ENCODE data around the gene GALNTL6. TPM values are rescaled to one million over a fixed set of nuclear protein-coding genes. Genes with fewer than 3 reads are reported as not detected.
A peak's percentile ranks its signal among the peaks of the same experiment; 100 is the strongest.

GALNTL6 gene
- total RNA-seq, 1 donor from 2014 or later: not detected

DNA sequence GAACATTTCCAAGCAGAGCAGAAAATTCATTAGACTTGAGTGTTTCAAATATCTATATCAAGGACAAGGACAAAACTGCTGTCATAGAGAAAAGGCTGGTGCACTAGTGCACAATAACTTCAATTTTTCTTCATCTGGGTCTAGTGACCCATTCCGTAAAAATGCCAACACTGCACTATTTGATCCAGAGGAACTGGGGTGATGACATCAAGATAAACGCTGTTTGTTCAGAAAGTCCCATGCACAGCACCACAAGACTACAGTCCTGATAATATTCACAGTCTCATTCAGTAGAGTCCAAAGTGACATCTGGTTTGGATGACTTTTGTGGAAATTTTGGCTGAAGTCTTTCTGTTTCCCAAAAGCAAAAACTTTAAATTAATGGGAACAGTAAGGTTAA is 1051.9 kb downstream of the GALNTL6 start:
- Histone ChIP-seq H3K36me3 (ENCODE audit: control insufficient read depth, insufficient read depth, low read length) (no peaks in the 10 kb centered on the region), H3K27me3 (ENCODE audit: control insufficient read depth, insufficient read depth, low read length) (no peaks in the 10 kb centered on the region), H3K4me3 (ENCODE audit: low read depth, low read length) (no peak overlapping the region)
- FAIRE-seq: no peak
- TF ChIP-seq, protein P1, sequence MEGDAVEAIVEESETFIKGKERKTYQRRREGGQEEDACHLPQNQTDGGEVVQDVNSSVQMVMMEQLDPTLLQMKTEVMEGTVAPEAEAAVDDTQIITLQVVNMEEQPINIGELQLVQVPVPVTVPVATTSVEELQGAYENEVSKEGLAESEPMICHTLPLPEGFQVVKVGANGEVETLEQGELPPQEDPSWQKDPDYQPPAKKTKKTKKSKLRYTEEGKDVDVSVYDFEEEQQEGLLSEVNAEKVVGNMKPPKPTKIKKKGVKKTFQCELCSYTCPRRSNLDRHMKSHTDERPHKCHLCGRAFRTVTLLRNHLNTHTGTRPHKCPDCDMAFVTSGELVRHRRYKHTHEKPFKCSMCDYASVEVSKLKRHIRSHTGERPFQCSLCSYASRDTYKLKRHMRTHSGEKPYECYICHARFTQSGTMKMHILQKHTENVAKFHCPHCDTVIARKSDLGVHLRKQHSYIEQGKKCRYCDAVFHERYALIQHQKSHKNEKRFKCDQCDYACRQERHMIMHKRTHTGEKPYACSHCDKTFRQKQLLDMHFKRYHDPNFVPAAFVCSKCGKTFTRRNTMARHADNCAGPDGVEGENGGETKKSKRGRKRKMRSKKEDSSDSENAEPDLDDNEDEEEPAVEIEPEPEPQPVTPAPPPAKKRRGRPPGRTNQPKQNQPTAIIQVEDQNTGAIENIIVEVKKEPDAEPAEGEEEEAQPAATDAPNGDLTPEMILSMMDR (IDR thresholded peaks at IDR 0.05; ENCODE audit: insufficient read depth, low read length, severe bottlenecking): no peak
- DNase-seq (ENCODE audit: low read depth): no peak

DNA sequence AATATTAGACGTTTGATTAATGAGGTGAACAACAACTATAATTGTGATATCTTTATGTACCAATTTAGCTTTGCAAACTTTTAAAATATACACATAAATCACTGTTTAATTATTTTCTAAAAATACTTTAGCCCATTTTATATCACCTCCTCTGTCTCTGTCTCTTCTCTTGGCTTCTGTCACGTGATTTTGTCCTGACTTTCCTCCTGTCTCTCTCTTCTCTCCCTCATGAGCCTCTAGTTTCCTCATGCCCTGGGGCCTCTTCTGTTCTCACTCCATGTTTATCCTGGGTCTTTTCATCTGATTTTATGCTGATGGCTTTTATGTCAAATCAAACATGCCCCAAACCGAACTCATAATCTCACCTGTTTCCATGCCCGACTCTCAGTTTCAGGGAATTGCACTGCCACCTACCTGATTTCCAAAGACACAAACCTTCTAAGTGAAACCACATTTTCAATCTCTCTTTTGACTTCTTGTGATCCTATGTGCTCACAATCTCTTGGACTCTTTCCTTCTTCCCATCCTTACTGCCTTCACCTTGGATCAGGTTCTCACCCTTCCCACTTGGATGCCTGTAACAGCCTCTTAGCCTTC is 1052.4 kb downstream of the GALNTL6 start:
- TF ChIP-seq, protein P1 (IDR thresholded peaks at IDR 0.05; ENCODE audit: insufficient read depth, low read length, severe bottlenecking): no peak
- DNase-seq (ENCODE audit: low read depth) (no peak), FAIRE-seq (peak; percentile 64)
- no peaks in the 10 kb centered on the region for H3K36me3 ChIP-seq (ENCODE audit: control insufficient read depth, insufficient read depth, low read length)
- no peaks in the 10 kb centered on the region for H3K27me3 ChIP-seq (ENCODE audit: control insufficient read depth, insufficient read depth, low read length)
- no peak overlapping the region for H3K4me3 ChIP-seq (ENCODE audit: low read depth, low read length)

DNA sequence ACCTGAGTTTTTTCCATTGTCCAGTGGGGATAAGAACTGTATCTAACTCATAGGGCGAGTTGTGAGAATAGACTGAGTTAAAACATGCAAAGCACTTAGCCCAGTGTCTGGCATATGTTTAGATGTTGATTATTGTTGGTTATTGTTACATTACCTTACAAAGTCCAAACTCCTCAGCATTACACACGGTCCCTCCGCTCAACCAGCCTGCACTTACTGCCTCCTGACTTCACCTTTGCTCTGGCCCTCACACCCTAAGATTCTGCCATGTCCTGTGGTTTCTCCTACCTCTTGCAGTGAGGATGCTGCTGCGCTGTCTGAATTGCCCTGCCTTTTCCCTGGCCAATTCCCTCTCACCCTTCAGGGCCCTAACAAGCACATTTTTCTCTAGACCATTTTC is 1053.2 kb downstream of the GALNTL6 start:
- TF ChIP-seq, protein P1 (IDR thresholded peaks at IDR 0.05; ENCODE audit: insufficient read depth, low read length, severe bottlenecking): no peak
- H3K4me3 ChIP-seq (ENCODE audit: low read depth, low read length): no peak overlapping the region
- FAIRE-seq: peak; percentile 47
- DNase-seq (ENCODE audit: low read depth): no peak
- no peaks in the 10 kb centered on the region for H3K27me3 ChIP-seq (ENCODE audit: control insufficient read depth, insufficient read depth, low read length)
- no peaks in the 10 kb centered on the region for H3K36me3 ChIP-seq (ENCODE audit: control insufficient read depth, insufficient read depth, low read length)

DNA sequence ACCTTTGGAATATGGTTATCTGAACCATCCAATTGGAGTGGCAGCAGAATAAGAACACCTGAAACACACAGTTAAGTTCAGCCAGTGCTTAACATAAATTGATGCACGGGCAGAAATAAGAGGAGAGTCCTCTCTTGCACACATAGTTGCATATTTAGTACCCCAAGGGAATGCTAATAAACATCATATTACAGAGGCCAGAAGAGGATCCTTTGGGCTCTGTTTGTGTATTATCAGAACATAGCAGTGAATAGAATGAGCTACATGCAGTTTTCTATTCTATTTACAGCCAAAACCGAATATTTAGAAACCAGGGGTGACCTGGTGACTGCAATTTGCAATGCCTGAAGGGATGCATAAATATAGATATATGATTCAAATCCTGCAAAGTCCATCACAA is 1054.6 kb downstream of the GALNTL6 start:
- H3K36me3 ChIP-seq (ENCODE audit: control insufficient read depth, insufficient read depth, low read length): no peaks in the 10 kb centered on the region
- no peaks in the 10 kb centered on the region for H3K27me3 ChIP-seq (ENCODE audit: control insufficient read depth, insufficient read depth, low read length)
- no peak overlapping the region for H3K4me3 ChIP-seq (ENCODE audit: low read depth, low read length)
- no peak for DNase-seq (ENCODE audit: low read depth)
- TF ChIP-seq, protein P1 (IDR thresholded peaks at IDR 0.05; ENCODE audit: insufficient read depth, low read length, severe bottlenecking): no peak
- no peak for FAIRE-seq

DNA sequence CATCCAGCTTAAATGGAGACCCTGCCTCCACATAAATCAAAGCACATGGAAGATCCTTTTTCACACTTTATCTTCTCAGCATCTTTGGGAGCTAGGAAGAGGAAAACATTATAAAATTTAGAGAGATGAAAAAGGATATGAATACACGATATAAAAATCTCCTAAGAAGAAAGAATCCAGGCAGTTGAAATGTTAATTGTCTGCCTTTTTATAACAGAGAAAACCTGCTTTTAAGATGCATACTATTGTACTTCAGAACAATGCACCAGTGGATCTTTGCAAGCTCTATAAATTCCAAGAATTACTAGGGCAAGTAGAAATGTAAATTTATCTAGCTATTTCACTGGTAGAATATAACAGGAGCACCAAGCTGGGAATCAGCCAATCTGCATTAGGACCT is 1055.1 kb downstream of the GALNTL6 start:
- H3K4me3 ChIP-seq (ENCODE audit: low read depth, low read length): no peak overlapping the region
- H3K36me3 ChIP-seq (ENCODE audit: control insufficient read depth, insufficient read depth, low read length): no peaks in the 10 kb centered on the region
- TF ChIP-seq, protein P1 (IDR thresholded peaks at IDR 0.05; ENCODE audit: insufficient read depth, low read length, severe bottlenecking): no peak
- no peaks in the 10 kb centered on the region for H3K27me3 ChIP-seq (ENCODE audit: control insufficient read depth, insufficient read depth, low read length)
- DNase-seq (ENCODE audit: low read depth) (no peak), FAIRE-seq (no peak)
